GM12875 (cell line): ENCODE measurements around the gene NOD2.

Experiments used
- H3K4me3 ChIP-seq: one replicate; pipeline ENCODE4 v1.5.1; 2011; ENCODE audit warnings: low read depth, low read length, control low read depth
- CTCF ChIP-seq: IDR thresholded peaks from 2 replicates; pipeline ENCODE4 v1.5.1; 2011; ENCODE audit warnings: low read depth, mild to moderate bottlenecking, control low read depth, inconsistent platforms, low read length, moderate library complexity, borderline replicate concordance; ENCODE audit not compliant: insufficient read depth

NOD2 gene

GRCh38 chr16:50724306-50724705 lies 30.9 kb downstream of the NOD2 start:
- no peak overlapping the region for H3K4me3 ChIP-seq
- no peak for TF ChIP-seq CTCF

- no peak for TF ChIP-seq CTCF
- H3K4me3 ChIP-seq: no peak overlapping the region
Observed at GRCh38 chr16:50731130-50731988, 38.0 kb downstream of the NOD2 start.

GRCh38 chr16:50731989-50732832 lies 38.8 kb downstream of the NOD2 start:
- H3K4me3 ChIP-seq: no peak overlapping the region
- TF ChIP-seq CTCF: no peak

GRCh38 chr16:50733468-50733867 lies 40.1 kb downstream of the NOD2 start:
- no peak for TF ChIP-seq CTCF
- no peak overlapping the region for H3K4me3 ChIP-seq

- no peak for TF ChIP-seq CTCF
- H3K4me3 ChIP-seq: no peak overlapping the region
Observed at GRCh38 chr16:50735629-50736122, 42.3 kb downstream of the NOD2 start.

GRCh38 chr16:50736448-50736847 lies 43.0 kb downstream of the NOD2 start:
- H3K4me3 ChIP-seq: no peak overlapping the region
- no peak for TF ChIP-seq CTCF
